Activated gamma-delta T cell (primary cell): Measurements from ENCODE around the gene UGT1A6.
"Not testable (repeated sequence)": the region's sequence is repeated elsewhere in the genome, so short reads cannot be mapped to it uniquely, and the experiment has no call there.

Source experiments
- DNase-seq: peaks from one replicate; lab custom pipeline; 2025; lab: John Stamatoyannopoulos, UW

Gene UGT1A6

DNA sequence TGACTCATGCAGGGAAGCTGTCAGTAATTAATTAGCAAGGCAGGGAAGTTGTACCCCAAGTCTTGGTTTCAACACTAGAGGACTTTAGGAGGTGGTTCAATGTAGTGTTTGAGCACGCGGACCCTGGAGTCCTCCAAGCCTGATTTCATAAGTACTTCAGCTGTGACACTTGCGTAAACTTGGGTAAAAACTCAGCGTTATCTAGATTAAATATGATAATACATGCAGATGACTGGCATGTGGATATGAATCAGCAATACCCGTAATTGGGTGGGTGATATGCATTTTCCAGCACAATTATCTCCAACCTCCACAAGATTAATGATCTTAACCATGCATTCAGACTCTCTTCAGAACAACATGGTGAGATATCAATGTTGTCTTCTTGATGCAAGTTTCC is 5.8 kb upstream of the UGT1A6 start:
- no peak for DNase-seq

DNA sequence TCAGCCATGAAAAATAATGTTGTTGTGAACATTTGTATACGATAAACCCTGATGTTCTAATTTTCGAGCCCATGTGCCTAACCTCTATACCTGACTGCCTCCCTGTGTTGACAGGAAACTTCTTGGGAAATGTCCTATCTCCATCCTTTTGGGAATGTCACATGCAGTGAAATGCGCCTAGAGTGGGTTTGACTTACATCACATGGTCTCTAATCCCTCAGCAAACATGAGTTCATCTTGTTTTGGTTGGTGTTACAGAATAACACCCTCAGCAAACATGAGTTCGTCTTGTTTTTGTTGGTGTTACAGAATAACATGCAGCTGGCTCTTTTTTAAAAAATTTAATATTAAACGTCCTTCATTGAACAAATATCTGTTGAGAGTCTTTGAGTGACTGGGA is 4.3 kb upstream of the UGT1A6 start:
- DNase-seq, result no peak

DNA sequence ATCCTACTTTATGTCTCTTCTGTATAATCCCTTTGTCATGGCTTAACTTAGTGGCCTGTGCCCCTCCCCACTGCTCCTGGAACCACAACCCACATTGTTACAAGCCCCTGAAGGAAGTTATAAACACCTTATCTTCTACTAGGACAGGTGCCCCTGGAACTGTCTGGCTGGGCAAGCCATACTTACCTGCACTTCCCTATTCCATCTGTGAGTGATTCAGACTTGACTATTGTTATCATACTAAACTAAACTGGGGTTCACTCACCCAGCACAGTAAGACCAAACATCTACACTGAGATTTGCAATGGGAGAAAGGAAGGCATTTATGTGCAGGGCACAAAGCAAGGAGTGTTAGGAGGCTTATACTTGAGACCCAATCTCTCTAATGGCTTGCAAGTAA is 3.7 kb upstream of the UGT1A6 start:
- no peak for DNase-seq

DNA sequence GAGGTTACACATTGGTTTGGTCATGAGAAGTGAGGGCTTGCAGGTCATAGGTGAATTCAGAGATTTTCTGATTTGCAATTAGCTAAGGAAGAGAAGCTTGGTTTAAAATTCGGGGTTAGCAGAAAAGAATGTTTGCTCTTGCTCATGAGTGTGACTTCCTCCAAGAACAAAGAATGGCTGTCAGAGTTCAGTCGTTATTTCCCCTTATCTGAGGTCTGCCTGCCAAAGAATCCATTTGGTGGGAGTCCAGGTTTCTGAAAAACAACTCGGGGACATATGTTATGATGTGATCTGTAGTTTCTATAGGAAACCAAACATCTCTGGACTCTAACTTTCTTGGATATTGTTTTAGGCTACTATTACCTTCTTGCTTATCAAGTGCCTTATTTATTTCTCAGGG is 3.2 kb upstream of the UGT1A6 start:
- no peak for DNase-seq

DNA sequence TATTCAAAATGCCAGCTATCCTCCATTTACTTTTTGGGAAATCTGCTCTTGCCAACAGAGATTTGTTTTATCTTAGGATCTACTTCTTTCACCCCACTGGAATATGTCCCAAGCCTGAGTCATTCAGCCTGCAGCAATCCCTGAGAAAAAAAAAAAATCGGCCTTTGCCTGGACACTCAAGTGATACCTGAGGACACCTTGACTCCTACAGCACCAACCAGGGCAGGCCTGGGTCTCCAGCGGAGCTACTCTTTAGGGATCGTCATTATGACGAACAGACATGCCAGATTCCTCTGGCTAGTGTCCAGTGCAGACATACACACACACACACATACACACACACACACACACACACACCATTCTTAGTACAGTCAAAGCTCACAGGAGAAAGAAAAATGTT is 2.2 kb upstream of the UGT1A6 start:
- no peak for DNase-seq

DNA sequence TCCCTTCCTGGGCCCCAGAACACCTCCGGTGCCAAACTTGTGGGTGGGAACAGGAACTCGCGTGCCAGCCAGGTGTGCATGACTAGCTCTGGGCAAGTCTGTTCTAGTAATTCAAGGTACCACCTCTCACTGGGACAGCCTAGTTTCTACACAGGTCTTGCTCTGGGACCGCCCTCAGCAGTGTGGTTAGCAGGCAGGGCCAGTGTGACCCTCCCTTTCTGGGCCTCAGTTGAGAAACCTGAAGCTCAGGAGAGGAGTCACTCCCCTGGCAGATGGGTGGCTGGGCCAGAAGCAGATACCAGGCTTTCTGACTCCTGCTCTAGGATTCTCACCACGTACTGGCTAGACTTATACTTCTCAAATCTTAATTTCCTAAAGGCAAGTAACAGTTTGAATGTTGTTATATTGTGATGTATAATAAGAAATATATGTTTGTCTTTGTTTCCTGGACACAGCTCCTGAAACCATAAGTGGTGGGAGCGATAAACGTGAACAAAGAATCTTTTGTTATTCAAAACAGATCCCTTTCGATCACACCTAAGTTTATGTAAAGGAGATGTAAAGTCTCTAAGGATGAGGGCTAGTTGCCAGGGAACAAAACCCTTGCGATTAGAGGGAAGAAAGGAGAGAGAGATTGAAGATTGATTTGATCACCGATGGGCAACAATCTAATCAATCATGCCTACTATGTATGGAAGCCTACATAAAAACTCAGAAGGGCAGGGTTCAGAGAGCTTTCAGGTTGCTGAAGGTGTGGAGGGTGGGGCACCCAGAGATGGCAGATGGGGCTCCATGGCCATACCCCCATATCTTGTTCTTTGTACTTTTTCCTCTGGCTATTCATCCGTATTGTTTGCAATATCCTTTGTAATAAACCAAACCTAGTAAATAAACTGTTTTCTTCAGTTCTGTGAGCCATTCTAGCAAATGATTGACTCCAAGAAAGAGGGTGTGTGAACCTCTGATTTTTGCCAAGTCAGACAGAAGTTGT is 952 bp upstream of the UGT1A6 start:
- no peak for DNase-seq

DNA sequence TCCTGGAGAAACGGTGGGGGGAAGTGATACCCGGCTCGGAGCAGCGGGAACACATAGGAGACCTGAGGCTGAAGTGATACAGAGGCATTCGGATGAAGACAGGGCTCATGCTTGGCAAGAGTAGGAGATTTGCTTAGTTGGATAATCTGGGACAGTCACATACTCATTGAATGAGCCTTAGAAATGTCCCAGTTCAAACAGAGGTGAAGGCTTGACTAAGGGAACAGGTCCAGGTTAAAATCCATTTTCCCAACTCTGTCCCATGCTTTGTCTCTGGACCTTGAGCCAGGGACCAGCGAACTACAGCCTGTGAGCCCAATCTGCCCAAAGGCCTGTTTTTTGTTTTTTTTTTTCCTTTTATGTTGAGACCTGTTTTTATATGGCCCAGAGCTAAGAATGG is 1.3 kb downstream of the UGT1A6 start:
- DNase-seq, result no peak

DNA sequence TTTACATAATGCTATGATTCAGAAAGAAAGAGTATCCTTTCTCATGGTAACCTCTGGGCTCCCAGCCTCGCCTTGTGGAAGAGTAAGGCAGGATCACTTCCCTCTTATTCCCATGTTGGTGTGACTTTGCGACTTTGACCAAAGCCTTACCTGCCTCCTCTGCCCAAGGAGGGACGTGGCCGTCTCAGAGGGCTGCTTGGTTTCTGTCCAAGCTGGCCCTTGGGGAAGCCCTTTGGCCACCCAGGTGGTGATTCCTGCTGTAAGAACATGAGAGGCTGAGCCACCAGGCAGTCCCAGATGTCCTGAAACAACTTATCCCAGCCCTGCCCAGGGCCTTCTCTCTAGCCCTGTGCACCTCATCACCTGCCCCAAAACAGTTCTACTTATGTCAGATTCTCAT is 6.0 kb downstream of the UGT1A6 start:
- no peak for DNase-seq

DNA sequence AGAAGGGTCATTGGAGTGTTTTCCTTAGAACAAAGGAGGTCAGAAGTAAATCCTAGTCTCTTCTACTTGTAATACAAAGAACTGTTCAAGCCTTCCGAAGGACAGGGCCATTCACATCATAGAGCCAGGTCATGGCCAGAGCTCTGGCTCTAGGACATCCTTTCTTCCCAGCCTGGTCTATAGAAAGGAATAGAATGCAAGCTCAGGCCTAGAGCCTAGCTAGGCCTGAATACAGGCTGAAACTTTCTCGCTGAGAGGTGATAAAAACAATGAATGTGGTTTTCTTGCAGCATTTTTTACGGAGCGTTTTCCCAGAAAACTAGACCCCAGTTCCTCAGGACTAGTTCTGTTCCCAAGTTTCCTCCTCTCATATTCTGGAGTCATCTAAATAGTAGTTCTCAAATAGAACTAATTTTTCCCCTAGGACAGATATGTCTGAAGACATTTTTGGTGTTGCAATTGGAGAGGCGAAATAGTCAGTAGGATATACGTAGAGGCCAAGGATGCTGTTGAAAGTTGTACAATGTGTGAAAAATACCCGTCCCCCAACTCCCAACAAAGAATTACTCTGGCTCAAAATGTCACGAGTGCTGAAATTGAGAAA is 6.8 kb downstream of the UGT1A6 start:
- no peak for DNase-seq

DNA sequence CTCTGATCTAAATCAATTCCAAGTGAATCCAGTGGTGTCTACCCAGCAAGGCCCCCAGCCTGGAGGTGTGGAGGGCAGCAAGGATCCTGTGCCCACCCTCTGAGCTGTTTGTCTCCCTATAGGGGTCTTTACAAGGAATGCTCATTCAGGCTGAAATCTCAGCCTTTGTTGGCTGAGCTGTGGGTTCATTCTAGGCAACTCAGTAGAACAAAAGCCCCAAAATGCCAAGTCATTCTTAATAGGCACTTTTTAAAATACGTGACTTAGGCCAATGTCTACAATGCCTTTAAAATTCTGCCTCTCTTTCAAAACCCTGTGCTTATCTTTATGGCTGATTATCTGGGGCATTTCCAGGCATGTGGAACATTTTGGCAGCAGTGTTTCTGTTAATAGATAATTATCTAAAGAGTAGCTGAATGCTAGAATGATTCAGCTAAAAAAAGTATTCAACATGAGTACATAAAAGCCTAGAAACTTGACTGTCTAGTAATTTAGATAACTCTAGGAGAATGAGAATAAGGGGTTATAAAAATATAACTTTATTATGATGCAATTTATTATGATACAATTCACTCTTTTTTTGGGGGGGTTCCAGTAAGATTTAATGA is 7.4 kb downstream of the UGT1A6 start:
- DNase-seq, result no peak

DNA sequence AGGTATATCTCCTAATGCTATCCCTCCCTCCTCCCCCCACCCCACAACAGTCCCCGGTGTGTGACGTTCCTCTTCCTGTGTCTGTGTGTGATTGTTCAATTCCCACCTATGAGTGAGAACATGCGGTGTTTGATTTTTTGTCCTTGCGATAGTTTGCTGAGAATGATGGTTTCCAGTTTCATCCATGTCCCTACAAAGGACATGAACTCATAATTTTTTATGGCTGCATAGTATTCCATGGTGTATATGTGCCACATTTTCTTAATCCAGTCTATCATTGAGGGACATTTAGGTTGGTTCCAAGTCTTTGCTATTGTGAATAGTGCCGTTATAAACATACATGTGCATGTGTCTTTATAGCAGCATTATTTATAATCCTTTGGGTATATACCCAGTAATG is 8.2 kb downstream of the UGT1A6 start:
- DNase-seq, result not testable (repeated sequence)

DNA sequence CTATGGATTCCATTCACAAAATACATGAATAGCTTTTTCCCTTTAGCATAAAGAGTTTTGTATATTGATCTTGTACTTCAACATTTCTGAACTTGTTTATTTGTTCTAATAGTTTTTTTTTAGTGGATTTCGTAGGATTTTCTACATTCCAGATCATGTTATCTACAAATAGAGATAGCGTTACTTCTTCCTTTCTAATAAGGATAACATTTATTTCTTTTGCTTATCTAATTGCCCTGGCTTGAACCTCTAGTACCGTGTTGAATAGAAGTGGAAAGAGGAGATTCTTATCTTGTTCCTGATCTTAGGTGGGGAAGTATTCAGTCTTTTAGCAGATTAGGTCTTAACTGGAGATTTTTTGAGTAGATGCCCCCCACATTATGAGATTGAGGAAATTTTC is 9.5 kb downstream of the UGT1A6 start:
- no peak for DNase-seq

DNA sequence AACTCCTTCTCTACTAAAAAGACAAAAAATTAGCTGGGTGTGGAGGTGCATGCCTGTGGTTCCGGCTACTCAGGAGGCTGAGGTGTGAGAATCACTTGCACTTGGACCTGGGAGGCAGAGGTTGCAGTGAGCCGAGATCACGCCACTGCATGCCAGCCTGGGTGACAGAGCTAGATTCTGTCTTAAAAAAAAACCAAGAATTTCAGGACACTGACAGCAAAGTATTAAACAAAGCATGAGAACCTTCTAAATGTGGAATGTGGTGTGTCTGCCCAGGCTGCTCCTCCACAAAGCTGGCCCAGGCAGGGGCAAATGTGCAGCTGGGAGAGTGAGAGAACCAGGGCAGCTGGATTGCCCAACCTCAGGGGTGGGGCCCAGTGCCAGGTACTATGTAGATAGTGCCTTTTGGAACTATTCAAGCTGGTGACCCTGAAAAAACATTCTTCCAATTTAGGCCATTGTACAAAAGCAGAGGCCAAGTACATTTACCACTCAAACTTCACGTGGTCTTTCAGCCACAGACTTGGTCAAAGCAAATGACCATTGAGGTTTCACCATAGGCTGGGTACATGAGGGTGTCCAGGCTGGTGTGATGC is 13.3 kb downstream of the UGT1A6 start:
- DNase-seq, result no peak

DNA sequence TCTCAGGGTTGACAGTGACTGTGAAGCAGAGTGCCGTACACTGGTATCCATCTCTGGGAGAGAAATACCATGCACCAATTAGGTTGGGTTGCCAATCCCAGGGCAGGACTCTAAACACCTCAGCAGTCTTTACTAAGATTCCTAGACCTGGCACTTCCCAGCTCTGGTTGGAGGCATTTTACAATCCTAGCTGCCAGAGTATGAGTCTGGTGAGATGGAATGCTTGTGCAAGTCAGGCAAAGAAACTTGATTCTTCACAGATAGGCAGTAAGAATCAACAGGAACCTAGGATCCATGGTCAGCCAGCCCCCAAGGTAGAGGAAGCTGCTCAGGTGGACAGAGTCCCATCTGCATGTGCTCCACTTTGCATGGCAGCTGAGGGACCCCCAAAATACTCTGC is 14.0 kb downstream of the UGT1A6 start:
- no peak for DNase-seq

DNA sequence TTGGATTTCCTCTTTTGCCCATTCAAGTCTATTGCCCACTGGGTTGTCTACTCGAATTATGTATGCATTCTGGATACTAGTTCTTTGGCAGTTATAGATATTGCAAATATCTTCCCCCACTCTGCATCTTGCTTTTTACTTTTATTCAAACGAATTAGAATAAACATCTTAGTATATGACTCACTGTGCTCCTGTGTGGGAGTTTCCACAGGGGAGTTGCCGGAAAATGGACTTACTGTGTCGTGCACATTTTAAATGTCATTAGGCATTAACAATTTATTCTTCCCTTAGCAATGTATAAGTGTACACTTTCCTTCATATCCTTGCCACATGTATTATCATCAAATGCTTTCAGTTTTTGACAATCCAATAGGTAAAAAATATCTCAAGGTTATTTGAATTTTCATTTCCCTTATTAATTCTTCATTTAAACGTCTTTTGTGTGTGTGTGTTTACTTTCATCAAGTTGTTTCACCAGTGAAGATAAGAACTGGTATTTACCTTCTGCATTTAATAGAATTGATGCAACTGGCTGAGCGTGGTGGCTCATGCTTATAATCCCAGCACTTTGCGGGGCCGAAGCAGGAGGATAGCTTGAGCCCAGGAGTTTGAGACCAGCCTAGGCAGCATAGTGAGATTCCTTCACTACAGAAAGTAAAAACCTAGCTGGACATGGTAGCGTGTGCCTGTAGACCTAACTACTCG is 15.4 kb downstream of the UGT1A6 start:
- DNase-seq, result no peak

DNA sequence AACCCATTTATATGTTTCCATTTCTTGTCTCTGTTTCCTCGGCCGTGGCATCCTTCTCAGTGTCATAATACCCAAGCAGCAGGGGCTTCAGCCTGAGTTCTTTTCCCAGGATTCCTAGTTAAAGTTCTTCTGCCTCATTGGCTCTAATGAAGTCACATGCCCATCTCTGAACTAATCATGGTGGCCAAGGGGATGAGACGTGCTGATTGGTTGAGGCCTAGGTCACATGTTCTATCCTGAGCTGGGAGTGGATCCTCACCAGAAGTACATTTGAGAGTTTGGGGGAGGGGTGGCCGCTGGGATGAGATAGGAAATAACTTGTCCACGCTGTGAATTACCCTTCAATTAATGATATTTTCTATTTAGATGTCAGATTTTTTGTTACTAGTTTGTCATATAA is 16.3 kb downstream of the UGT1A6 start:
- DNase-seq, result no peak

DNA sequence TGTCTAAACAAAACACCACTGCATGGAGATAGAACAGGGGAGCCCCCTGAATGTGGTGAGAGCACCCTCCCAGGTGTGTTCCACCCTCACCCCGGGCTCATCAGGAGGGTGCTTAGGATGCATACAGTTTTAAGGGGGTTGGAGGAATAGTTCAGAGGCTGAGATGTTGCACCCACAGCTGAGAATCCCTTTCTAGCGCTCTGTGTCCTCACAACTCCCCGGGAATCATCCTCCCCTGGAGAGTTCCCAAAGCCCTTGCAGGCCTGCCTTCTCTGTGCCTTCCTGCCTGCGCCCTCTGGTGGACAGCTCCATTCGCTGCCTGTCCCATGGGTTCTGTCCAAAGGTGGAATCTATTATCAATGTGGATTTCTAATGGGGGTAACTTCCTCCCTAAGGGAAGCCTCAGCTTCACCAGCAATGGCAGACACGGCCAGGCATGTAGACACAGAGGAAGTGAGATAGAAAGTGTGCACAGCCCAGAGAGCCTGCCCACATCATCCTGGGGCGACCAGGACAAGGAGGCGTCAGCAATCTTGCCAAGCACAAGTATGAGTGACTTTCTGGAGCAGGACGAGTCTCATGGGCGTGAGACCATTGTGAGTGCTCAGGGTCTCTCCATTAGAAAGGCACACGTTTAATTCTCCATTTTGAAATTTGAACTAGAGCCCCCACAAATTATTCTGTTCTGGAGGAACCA is 18.8 kb downstream of the UGT1A6 start:
- DNase-seq, result no peak

DNA sequence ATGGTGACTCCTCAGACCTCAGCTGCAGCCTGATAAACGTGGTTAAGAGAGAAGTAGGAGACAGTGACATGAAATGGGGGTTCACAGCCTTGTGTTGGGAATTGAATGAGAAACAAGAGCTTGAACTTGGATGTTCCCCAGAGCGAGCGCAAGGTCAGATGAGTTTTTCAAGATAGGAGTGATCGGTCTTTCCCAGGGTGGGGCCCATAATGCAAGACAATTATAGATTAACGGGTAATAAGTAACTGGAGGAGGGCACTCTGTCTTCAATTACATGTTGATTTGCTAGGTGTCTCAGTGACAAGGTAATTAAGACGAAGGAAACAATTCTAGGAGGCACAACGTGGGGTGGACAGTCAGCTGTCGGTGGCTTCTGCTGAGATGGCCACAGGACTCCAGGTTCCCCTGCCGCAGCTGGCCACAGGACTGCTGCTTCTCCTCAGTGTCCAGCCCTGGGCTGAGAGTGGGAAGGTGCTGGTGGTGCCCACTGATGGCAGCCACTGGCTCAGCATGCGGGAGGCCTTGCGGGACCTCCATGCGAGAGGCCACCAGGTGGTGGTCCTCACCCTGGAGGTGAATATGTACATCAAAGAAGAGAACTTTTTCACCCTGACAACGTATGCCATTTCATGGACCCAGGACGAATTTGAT is 20.0 kb downstream of the UGT1A6 start, which contains the start of gene UGT1A5:
UGT1A5 (plus strand) TSS at position 297 of the 651 bp plus-strand sequence; CDS start at position 382, 85 bp downstream.
- no peak for DNase-seq

DNA sequence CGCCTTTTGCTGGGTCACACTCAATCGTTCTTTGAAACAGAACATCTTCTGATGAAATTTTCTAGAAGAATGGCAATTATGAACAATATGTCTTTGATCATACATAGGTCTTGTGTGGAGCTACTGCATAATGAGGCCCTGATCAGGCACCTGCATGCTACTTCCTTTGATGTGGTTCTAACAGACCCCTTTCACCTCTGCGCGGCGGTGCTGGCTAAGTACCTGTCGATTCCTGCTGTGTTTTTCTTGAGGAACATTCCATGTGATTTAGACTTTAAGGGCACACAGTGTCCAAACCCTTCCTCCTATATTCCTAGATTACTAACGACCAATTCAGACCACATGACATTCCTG is 20.5 kb downstream of the UGT1A6 start:
- DNase-seq, result no peak

DNA sequence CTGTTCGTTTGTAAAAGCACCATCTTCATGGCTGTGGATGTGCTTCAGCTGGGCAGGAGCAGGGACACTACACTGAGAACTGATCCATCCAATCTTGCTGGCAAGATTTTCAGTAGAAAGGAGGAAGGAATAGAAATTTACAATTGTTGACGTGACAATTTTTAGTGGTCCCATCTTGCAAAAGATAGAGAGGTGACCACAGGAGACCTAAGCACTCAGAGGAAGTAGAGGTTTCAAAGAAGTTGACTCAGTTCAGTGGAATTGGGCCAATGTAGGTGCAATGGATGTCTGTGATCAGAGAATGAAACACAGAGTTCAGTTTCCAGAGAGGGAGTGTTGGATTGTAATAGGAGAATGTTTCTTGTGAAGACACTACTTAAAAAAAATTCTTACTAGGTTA is 21.4 kb downstream of the UGT1A6 start:
- DNase-seq, result no peak

DNA sequence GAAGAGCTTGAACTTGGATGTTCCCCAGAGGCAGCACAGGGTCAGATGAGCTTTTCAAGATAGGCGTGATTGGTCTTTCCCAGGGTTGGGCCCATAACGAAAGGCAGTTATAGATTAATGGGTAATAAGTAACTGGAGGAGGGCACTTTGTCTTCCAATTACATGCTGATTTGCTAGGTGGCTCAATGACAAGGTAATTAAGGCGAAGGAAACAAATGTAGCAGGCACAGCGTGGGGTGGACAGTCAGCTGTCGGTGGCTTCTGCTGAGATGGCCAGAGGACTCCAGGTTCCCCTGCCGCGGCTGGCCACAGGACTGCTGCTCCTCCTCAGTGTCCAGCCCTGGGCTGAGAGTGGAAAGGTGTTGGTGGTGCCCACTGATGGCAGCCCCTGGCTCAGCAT is 25.9 kb downstream of the UGT1A6 start, which contains the start of gene UGT1A4:
UGT1A4 (plus strand) TSS at position 185 of the 400 bp plus-strand sequence; CDS start at position 270, 85 bp downstream.
- no peak for DNase-seq
